GM12865 (cell line): ENCODE measurements around the gene ATP6V1F.
"Not testable (repeated sequence)": the region's sequence is repeated elsewhere in the genome, so short reads cannot be mapped to it uniquely, and the experiment has no call there.

Source experiments
- DNase-seq: peaks from one replicate; pipeline ENCODE4 v3.0.0; 2010; ENCODE audit warnings: low read depth
- H3K4me3 ChIP-seq: 2 replicates; pipeline ENCODE4 v1.5.1; 2011; ENCODE audit warnings: mild to moderate bottlenecking, low read depth, low read length, control low read depth
- CTCF ChIP-seq: IDR thresholded peaks from 2 replicates; pipeline ENCODE4 v1.5.1; 2011; ENCODE audit warnings: low read length, control low read depth, low read depth, inconsistent platforms; ENCODE audit not compliant: insufficient read depth; ENCODE audit errors: missing control alignments

ATP6V1F gene

GRCh38 chr7:128906766-128907559 is 44.3 kb downstream of the ATP6V1F start:
- no peak overlapping the region for H3K4me3 ChIP-seq
- no peak for TF ChIP-seq CTCF
- no peak for DNase-seq

GRCh38 chr7:128908750-128909624 is 46.3 kb downstream of the ATP6V1F start:
- no peak for DNase-seq
- no peak overlapping the region for H3K4me3 ChIP-seq
- TF ChIP-seq CTCF = no peak

- TF ChIP-seq CTCF = no peak
- no peak overlapping the region for H3K4me3 ChIP-seq
- no peak for DNase-seq
Observed at GRCh38 chr7:128909625-128910568, 47.2 kb downstream of the ATP6V1F start.

- no peak for DNase-seq
- H3K4me3 ChIP-seq = no peak within 1 kb of the TSS
- TF ChIP-seq CTCF = no peak
Observed at GRCh38 chr7:128910569-128910945, 47.9 kb downstream of the ATP6V1F start, which contains the start of gene KCP. TSS of gene KCP (minus strand) at chr7:128910709. CDS start at chr7:128910676, 33 bp downstream.

- DNase-seq = no peak
- H3K4me3 ChIP-seq = no peak overlapping the region
- no peak for TF ChIP-seq CTCF
Observed at GRCh38 chr7:128911423-128912031, 48.9 kb downstream of the ATP6V1F start.

- H3K4me3 ChIP-seq = no peak overlapping the region
- no peak for TF ChIP-seq CTCF
- DNase-seq = no peak
Observed at GRCh38 chr7:128912281-128912680, 49.6 kb downstream of the ATP6V1F start.

- DNase-seq = not testable (repeated sequence)
Observed at GRCh38 chr7:128912709-128913495, 50.2 kb downstream of the ATP6V1F start.

More at GRCh38 chr7:128912709-128913495, 50.2 kb downstream of the ATP6V1F start:
- not testable (repeated sequence) for H3K4me3 ChIP-seq
